Activated CD8-positive, alpha-beta memory T cell treated with anti-CD3 and anti-CD28 coated beads, Interleukin-2, amount 50 U/mL, for 48 hours (primary cell): ENCODE results near the gene NBEA.
"Not testable (repeated sequence)": the region's sequence is repeated elsewhere in the genome, so short reads cannot be mapped to it uniquely, and the experiment has no call there.

Experiments
- DNase-seq: peaks from one replicate; pipeline ENCODE4 v3.0.0-alpha.2; 2020

NBEA gene

GRCh38 chr13:34964558-34964957, 22.5 kb downstream of the NBEA start:
- DNase-seq = no peak

GRCh38 chr13:34967851-34968562, 25.9 kb downstream of the NBEA start:
- DNase-seq = no peak

DNA sequence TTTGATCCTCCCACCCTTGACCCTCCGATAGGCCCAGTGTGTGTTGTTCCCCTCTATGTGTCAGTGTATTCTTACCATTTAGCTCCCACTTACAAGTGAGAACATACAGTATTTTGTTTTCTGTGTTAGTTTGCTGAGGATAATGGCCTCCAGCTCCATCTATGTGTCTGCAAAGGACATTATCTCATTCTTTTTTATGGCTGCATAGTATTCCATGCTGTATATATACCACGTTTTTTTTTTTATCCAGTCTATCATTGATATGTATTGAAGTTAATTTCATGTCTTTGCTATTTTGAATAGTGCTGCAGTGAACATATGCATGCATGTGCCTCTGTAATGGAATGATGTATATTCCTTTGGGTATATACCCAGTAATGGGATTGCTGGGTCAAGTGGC, 27.5 kb downstream of the NBEA start:
- DNase-seq = not testable (repeated sequence)

DNA sequence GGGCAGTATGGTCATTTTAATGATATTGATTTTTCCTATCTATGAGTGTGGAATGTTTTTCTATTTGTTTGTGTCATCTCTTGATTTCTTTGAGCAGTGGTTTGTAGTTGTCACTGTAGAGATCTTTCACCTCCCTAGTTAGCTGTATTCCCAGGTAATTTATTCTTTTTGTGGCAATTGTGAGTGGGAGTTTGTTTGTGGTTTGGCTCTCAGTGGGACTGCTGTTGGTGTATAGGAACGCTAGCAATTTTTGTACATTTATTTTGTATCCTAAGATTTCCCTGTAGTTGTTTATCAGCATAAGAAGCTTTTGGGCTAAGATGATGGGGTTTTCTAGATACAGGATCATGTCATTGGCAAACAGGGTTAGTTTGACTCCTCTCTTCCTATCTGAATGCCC, 28.9 kb downstream of the NBEA start:
- DNase-seq = no peak

- no peak for DNase-seq
These were observed 29.4 kb downstream of the NBEA start for GRCh38 chr13:34971473-34971872.

GRCh38 chr13:34985199-34985598, 43.1 kb downstream of the NBEA start:
- not testable (repeated sequence) for DNase-seq

- DNase-seq = no peak
These were observed 46.3 kb downstream of the NBEA start for GRCh38 chr13:34988330-34988791.

DNA sequence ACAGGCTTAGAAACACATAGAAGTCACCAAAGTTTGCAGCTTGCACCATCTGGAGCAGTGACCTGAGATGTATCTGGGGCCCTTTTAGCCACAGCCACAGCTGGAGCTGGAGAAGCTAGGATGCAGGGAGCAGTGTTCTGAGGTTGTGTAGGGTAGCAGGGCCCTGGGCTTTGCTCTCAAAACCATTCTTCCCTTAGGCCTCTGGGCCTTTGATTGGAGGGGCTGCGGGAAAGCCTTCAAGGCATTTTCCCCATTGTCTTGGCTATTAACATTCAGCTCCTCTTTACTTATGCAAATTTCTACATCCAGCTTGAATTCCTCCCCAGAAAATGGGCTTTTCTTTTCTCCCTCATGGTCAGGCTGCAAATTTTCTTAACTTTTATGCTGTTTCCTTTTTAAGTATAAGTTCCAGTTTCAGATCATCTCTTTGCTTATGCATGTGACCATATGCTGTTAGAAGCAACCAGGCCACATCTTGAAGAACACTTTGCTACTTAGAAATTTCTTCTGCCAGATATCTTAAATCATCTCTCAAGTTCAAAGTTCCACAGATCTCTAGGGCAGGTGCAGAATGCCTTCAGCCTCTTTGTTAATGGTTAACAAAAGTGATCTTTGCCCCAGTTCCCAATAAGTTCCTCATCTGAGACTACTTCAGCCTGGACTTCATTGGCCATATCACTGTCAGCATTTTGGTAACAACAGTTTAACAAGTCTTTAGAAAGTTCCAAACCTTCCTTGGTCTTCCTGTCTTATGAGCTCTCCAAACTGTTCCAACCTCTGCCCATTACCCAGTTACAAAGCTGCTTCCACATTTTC, 48.5 kb downstream of the NBEA start:
- DNase-seq = no peak

DNA sequence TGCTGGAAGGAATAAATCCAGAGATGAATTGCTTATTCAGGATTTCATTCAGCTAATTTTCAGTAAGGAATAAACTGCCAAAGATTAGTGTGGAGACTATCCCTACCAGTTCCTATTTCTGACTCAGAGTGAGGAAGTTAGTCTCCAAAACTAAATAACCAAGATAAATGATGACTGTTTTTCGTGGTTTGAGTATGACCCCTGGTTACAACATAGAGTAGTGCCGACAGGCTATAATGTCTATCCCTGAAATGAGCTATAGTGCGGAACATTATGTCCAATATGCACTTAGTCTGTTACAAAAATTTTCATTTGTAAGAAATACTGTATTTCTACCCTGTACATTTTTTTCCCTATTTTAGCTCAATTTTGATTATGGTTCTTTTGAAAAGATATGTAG, 51.4 kb downstream of the NBEA start:
- no peak for DNase-seq

DNA sequence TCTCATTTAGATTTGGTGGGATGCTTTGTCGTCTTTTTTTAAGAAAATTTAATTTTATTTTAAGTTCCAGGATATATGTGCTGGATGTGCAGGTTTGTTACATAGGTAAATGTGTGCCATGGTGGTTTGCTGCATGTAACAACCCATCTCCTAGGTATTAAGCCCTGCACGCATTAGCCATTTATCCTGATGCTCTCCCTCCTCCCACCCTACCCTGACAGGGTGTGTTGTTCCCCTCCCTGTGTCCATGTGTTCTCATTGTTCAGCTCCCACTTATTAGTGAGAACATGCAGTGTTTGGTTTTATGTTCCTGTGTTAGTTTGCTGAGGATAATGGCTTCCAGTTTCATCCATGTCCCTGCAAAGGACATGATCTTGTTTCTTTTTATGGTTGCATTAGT, 61.7 kb downstream of the NBEA start:
- DNase-seq = not testable (repeated sequence)

DNA sequence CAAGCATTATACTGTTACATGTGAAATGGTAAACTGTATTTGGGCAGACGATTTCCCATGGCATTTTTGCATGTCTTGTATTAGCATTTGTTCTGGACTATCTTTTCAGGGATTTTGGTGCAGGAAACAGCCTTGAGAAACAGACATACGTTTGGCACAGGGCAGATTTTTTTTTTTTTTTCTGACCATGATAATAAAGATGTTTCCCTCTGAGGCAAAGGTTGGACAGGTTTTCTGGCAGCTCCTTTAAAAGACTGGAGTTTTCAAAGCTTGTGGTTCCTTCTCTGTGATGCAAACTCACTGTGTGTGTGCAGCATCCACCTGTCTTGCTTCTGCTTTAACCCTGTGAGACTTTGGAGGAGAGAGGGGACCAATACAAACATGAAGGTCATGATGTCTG, 63.0 kb downstream of the NBEA start:
- no peak for DNase-seq

DNA sequence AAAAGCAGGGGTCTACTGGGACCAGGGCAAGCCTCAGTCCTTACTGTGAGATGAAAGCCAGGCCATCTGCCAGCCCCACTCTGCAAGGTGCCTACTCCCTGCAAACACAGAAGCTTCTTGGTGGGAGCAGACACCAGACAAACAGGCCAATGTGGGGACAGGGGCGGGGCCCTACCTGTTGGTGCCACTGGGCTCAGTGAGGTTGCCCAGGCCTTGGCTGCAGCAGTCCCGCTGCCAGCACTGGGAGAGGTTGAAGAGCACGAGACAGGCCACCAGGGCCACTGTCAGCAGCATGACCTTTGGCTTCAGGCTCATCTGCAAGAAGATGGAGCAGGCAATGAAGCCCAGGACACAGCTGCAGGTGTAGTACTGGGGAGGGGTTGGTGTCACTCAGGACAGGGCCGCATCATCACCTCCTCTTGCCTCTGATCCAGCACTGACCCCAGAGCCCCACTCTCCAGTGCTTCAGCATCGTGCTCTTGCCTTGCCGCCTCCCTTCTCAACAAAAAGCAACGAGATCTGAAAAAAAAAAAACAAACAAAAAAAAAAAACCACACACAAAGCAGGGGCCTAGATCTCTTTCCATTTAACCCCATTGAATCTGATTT, 72.6 kb downstream of the NBEA start:
- no peak for DNase-seq

GRCh38 chr13:35016362-35017112, 74.5 kb downstream of the NBEA start:
- no peak for DNase-seq

DNA sequence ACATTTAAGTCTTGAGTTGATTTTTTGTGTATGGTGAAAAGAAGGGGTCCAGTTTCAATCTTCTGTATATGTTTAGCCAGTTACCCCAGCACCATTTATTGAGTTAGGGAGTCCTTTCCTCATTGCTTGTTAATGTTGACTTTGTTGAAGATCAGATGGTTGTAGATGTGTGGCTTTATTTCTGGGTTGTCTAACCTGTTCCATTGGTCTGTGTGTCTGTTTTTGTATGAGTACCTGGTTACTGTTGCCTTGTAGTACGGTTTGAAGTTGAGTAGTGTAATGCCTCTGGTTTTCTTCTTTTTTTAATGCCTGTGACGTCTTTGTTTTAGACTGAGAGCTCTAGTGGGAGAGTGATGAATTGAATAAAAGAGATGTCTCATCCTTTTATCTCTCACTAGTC, 83.2 kb downstream of the NBEA start:
- no peak for DNase-seq

GRCh38 chr13:35028338-35028867, 86.3 kb downstream of the NBEA start:
- no peak for DNase-seq

DNA sequence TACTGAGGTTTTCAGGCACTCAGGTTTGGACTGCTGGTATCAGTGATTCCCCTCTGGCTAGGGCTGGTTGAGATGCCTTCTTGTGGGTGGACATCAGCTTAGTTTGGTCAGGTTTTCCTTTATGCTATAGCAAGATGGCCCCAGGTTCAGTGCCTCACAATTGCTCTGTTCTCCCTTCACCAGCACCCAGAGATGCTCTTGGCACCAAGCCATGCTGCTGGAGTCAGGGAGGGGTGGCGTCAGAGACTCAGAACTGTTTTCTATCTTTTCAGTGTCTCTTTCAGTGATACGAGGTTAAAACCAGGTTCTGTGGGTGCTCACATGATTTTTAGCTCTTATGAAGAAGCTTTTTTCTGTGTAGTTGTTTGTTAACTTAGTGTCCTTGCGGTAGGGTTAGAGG, 96.9 kb downstream of the NBEA start:
- no peak for DNase-seq

DNA sequence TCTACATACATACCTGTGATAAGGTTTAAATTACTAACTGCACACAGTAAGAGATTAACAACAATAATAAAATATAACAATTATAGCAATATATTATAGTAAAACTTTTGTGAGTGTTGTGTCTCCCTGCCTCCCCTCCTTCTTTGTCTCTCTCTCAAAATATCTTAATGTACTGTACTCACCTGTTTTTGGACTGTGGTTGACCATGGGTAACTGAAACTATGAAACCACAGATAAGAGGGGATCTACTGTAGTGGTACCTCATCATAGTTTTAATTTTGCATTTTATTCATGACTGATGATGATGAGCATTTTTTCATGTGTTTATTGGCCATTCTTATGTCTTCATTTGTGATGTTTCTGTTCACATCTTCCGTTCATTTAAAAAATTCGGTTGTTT, 104.5 kb downstream of the NBEA start:
- no peak for DNase-seq

GRCh38 chr13:35055705-35056104, 113.6 kb downstream of the NBEA start:
- DNase-seq = no peak

GRCh38 chr13:35057858-35058257, 115.8 kb downstream of the NBEA start:
- no peak for DNase-seq

GRCh38 chr13:35058585-35058984, 116.5 kb downstream of the NBEA start:
- not testable (repeated sequence) for DNase-seq

DNA sequence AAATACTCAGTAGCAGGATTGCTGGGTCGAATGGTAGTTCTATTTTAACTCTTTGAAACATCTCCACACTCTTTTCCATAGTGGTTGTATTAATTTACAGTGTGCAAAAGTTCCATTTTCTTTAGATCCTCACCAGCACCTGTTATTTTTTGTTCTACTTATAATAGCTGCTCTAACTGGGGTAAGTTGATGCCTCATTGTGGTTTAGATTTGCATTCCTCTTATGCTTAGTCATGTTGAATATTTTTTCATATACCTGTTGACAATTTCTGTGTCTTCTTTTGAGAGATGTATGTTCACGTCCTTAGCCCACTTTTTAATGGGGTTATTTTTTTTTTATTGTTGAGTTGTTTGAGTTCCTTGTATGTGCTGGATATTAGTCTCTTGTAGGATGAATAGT, 144.6 kb downstream of the NBEA start:
- DNase-seq = no peak

DNA sequence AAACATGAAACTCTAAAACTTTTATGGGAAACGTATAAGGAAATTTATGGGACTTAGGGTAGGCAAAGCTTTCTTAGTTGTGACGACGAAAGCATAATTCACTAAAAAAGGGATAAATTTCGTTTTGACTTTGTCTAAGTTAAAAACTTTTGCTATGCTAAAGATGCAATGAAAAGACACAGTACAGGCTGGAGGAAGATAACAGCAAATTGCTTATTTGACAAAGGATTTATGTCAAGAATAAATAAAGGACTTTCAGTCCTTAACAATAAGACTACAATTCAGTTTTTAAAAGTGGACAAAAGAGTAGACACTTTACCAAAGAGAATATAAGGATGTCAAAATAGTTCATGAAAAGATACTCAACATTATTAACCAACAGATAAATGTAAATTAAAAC, 150.2 kb downstream of the NBEA start:
- DNase-seq = no peak

- DNase-seq = no peak
These were observed 150.7 kb downstream of the NBEA start for GRCh38 chr13:35092751-35093150.
